Hematopoietic multipotent progenitor cell treated with erythropoietin and hydrocortisone succinate and interleukin-3 and kit ligand, for 6 days (in vitro differentiated cells): Measurements from ENCODE around the gene WRAP53.

Experiments used
- DNase-seq: peaks from one replicate; pipeline ENCODE4 v3.0.0-alpha.2; 2015

WRAP53 gene

DNA sequence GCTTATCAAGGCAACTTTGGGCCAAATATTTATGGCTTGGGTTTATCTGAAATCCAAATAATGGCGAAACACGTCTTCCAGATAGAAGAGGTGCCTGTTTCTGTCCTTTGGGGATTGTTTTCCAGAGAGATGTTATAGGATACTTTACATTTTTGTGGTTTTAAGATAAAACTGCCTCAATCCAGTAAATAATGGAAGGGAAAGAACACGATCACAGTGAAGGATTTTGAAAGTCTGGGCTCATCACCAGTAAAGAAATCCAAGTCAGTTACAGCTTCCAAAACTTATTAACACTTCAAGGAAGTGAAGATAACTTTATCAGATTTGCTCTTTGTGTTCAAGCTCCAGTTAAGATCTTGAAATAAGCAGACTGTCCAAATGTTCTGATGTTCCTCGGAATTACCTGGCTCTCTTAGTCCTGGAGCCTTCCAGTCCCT, 59.4 kb downstream of the WRAP53 start:
- no peak for DNase-seq

DNA sequence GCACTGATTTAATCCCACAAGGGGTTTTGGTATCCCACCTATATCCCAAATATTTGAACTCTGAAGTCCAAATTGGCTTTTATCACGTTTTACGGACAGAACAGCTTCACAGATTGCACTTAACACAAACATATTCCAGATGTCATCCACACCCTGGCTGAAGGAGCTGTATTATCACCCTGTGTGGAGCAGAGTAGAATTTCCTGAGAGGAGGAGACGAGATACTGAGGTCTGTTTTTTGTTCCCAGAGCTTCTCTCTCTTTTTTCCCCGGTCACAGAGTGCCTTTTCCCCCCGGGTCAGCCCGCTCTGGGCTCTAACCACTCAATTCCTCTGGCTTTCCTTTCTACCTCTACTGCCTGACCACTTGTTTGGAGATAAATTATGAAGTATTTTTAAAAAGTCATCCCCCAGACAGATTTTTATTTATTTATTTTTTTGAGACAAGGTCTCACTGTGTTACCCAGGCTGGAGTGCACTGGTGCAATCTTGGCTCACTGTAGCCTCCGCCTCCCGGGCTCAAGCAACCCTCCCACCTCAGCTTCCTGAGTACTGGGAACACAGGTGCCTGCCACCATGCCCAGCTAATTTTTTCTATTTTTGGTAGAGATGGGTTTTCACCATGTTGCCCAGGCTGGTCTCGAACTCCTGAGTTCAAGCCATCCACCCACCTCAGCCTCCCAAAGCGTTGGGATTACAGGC, 59.9 kb downstream of the WRAP53 start:
- no peak for DNase-seq

GRCh38 chr17:7750321-7750821, 62.1 kb downstream of the WRAP53 start:
- DNase-seq, result no peak
